ENCODE data around the gene BRF1. TPM values are rescaled to one million over a fixed set of nuclear protein-coding genes. Genes with fewer than 3 reads are reported as not detected.

Gene BRF1
- total RNA-seq, 6 experiments from 2014 or later: 13.1 to 17.8 (median 16.2) TPM

DNA sequence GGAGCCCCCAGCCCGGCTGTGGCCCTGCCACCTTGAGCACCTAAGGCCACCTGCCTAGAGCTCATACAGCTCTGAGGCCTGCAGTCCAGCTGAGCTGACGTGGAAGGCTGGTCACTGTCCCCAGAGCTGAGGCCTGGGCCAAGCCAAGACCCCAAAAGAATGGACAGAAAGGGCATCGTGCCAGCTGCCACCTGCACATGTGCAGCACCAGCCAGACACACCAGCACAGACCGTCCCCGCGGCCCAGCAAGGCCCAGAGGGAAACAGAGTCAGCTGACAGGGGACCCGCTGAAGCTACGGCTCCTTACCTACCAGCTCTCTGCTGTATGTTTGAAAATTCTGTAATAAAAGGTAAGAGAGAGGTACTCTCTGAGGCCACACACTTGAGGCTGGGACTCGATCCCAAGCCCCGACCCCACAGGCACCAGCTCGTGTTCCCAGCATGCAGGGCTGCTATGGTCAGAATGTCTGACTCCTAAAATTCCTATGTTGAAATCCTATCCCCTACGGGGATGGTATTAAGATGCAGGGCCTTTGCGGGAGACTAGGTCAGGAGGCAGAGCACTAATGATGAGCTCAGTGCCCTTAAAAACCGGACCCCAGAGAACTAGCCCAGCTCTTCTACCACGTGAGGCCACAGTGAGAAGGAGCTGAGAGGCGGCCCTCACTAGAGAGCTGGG, 25.4 kb downstream of the BRF1 start:
- DNase-seq (no peak), ATAC-seq (peak in 2 of 4 donors; percentile 9 to 31)
- no peaks in the 10 kb centered on the region for H3K9me3 ChIP-seq
- no peaks in the 10 kb centered on the region for H3K4me1 ChIP-seq
- intact Hi-C loops (cut with DNase I): no loop called here
- H3K36me3 ChIP-seq: no peaks in the 10 kb centered on the region
- H3K27me3 ChIP-seq: no peaks in the 10 kb centered on the region
- no peak for TF ChIP-seq POLR2A (IDR thresholded peaks at IDR 0.05)
- TF ChIP-seq, protein P1, sequence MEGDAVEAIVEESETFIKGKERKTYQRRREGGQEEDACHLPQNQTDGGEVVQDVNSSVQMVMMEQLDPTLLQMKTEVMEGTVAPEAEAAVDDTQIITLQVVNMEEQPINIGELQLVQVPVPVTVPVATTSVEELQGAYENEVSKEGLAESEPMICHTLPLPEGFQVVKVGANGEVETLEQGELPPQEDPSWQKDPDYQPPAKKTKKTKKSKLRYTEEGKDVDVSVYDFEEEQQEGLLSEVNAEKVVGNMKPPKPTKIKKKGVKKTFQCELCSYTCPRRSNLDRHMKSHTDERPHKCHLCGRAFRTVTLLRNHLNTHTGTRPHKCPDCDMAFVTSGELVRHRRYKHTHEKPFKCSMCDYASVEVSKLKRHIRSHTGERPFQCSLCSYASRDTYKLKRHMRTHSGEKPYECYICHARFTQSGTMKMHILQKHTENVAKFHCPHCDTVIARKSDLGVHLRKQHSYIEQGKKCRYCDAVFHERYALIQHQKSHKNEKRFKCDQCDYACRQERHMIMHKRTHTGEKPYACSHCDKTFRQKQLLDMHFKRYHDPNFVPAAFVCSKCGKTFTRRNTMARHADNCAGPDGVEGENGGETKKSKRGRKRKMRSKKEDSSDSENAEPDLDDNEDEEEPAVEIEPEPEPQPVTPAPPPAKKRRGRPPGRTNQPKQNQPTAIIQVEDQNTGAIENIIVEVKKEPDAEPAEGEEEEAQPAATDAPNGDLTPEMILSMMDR (IDR thresholded peaks at IDR 0.05): no peak
- H3K27ac ChIP-seq: no peak overlapping the region
- H3K4me3 ChIP-seq: no peak overlapping the region
- 78% methylated on average over 4 of the region's 16 CpGs for WGBS (ENCODE audit: insufficient coverage, low coverage, low lambda C conversion rate, missing lambda C conversion rate)

DNA sequence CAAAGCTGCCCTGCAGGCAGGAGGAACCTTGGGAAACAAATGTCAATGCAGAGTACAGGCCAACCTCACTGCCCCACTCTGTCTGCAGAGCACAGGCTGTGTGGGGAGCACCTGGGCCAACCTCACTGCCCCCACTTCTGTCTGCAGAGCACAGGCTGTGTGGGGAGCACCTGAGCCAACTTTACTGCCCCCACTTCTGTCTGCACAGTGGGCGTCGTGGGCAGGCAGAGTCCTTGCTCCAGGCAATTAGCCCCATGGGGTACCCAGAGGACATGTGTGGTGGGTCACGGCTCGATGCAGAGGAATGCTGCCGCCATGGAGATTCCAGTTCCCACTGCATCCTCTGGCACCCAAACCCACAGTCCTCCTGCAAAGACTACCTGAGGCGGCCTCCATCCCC, 26.2 kb downstream of the BRF1 start:
- DNase-seq (no peak), ATAC-seq (peak in 1 of 4 donors; percentile 28)
- no peaks in the 10 kb centered on the region for H3K36me3 ChIP-seq
- H3K4me3 ChIP-seq: no peak overlapping the region
- no peaks in the 10 kb centered on the region for H3K9me3 ChIP-seq
- intact Hi-C loops (cut with DNase I): no loop called here
- no peak overlapping the region for H3K27ac ChIP-seq
- H3K27me3 ChIP-seq: no peaks in the 10 kb centered on the region
- H3K4me1 ChIP-seq: no peaks in the 10 kb centered on the region
- TF ChIP-seq POLR2A (IDR thresholded peaks at IDR 0.05): no peak
- TF ChIP-seq, protein P1 (IDR thresholded peaks at IDR 0.05): no peak
- WGBS (ENCODE audit: insufficient coverage, low coverage, low lambda C conversion rate, missing lambda C conversion rate): no CpG with 5 or more reads among the region's 6 CpGs

DNA sequence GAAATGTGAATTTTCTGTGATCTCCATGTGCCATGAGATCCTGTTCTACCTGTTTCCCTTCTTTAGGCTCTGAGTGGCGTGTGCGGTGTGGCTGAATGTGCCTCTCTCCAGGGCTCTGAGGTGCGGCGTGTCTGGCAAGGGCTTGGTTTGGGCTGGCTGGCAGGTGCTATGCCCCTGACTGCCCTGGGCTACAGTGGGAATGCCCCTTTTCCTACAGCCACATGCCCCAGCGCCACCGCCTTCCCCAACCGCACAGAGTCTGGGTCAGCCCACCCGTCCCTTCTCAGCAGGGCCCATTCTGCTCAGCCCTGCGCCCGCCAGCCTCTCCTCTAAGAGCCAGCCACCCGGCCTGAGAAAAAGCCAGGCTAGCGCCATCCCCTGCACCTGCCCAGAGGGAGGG, 27.7 kb downstream of the BRF1 start:
- intact Hi-C loops (cut with DNase I): no loop called here
- H3K4me3 ChIP-seq: no peak overlapping the region
- ATAC-seq: peak in 2 of 4 donors; percentile 12 to 25
- 57% methylated on average over 3 of the region's 12 CpGs for WGBS (ENCODE audit: insufficient coverage, low coverage, low lambda C conversion rate, missing lambda C conversion rate)
- H3K27me3 ChIP-seq: no peaks in the 10 kb centered on the region
- H3K4me1 ChIP-seq: no peaks in the 10 kb centered on the region
- H3K27ac ChIP-seq: no peak overlapping the region
- TF ChIP-seq, protein P1 (IDR thresholded peaks at IDR 0.05): no peak
- no peak for TF ChIP-seq POLR2A (IDR thresholded peaks at IDR 0.05)
- no peak for DNase-seq
- no peaks in the 10 kb centered on the region for H3K36me3 ChIP-seq
- no peaks in the 10 kb centered on the region for H3K9me3 ChIP-seq

DNA sequence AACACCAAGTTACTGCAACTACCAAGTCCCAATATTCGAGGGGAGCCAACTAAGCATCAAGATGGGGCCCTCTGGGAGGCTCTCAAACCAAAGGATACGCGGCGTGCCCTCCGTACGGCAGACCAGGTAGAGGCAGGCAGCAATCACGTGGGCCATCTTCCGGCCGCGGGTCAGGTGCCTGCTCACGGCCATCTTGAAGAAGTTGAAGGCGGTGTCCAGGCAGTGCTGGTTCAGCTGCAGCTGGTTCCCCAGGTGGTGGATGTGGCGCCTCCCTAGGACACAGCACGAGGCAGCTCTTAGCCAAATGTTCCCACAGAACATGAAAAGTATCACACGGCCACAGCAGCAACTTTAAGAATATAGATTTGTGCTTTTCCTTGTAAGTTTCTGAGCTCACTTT, 28.2 kb downstream of the BRF1 start:
- ATAC-seq (no peak), DNase-seq (no peak)
- Histone ChIP-seq H3K36me3 (no peaks in the 10 kb centered on the region), H3K27ac (no peak overlapping the region), H3K4me3 (no peak overlapping the region), H3K9me3 (no peaks in the 10 kb centered on the region), H3K4me1 (no peaks in the 10 kb centered on the region), H3K27me3 (no peaks in the 10 kb centered on the region)
- intact Hi-C loops (cut with DNase I): no loop called here
- no peak for TF ChIP-seq POLR2A (IDR thresholded peaks at IDR 0.05)
- TF ChIP-seq, protein P1 (IDR thresholded peaks at IDR 0.05): no peak
- WGBS (ENCODE audit: insufficient coverage, low coverage, low lambda C conversion rate, missing lambda C conversion rate): 80% methylated on average over 1 of the region's 15 CpGs

All from right lobe of liver (tissue), 6 donors.